H1 (cell line): ENCODE results near the gene YWHAB. TPM values are rescaled to one million over a fixed set of nuclear protein-coding genes. Genes with fewer than 3 reads are reported as not detected.

Source experiments
- CTCF ChIA-PET: fragments of 300-600 bp; sonication (Branson Sonifier 250); formaldehyde crosslinking; loops from one replicate; lab custom pipeline; 2021; ENCODE audit not compliant: partially characterized antibody; lab: Charles Lee
- POLR2A ChIA-PET: fragments of 300-600 bp; sonication (Branson Sonifier 250); formaldehyde crosslinking; loops from one replicate; lab custom pipeline; 2021; ENCODE audit warnings: inconsistent platforms; ENCODE audit not compliant: partially characterized antibody; lab: Charles Lee
- DNase-seq, 2 experiments: peaks; one replicate each; pipeline versions ENCODE4 v3.0.0 to v3.0.0-alpha.2; 2010 to 2022; ENCODE audit warnings: low spot score in 2 of 2, low read depth in 1 of 2, mixed read lengths in 1 of 2
- FAIRE-seq: peaks from 2 replicates; lab custom pipeline; 2011; peaks lifted over from hg19 to GRCh38; lab: Jason Lieb, UNC
- H2AFZ ChIP-seq: 2 replicates; pipeline ENCODE4 v1.8.1; 2012; ENCODE audit warnings: low read length, inconsistent platforms
- H2AK5ac ChIP-seq: 2 replicates; pipeline ENCODE4 v1.6.1; 2013; ENCODE audit warnings: low read depth, low read length
- H2BK120ac ChIP-seq: replicated peaks from 2 replicates; pipeline ENCODE3; 2013; ENCODE audit warnings: low read depth, low read length, inconsistent platforms
- H2BK12ac ChIP-seq: 2 replicates; pipeline ENCODE4 v1.6.1; 2013; ENCODE audit warnings: low read depth, low read length
- H2BK15ac ChIP-seq: 2 replicates; pipeline ENCODE4 v1.6.1; 2013; ENCODE audit warnings: low read length
- H2BK20ac ChIP-seq: 2 replicates; pipeline ENCODE4 v1.6.1; 2013; ENCODE audit warnings: low read length
- H2BK5ac ChIP-seq: 2 replicates; pipeline ENCODE4 v1.6.1; 2013; ENCODE audit warnings: low read depth, low read length
- H3K14ac ChIP-seq: 2 replicates; pipeline ENCODE4 v1.6.1; 2013; ENCODE audit warnings: inconsistent platforms; ENCODE audit not compliant: insufficient read length
- H3K18ac ChIP-seq: 2 replicates; pipeline ENCODE4 v1.6.1; 2013; ENCODE audit warnings: low read length; ENCODE audit errors: extremely low read depth
- H3K23ac ChIP-seq: 2 replicates; pipeline ENCODE4 v1.6.1; 2013; ENCODE audit warnings: inconsistent platforms; ENCODE audit not compliant: insufficient read length
- H3K23me2 ChIP-seq: 2 replicates; pipeline ENCODE4 v1.6.1; 2013; ENCODE audit warnings: low read depth, low read length
- H3K27ac ChIP-seq: 2 replicates; pipeline ENCODE4 v1.6.1; 2011; ENCODE audit warnings: low read depth, low read length, inconsistent platforms
- H3K27me3 ChIP-seq, 4 experiments: replicated peaks in 1 of 4; 1 replicate in 1 of 4; 2 replicates in 3 of 4; pipeline versions ENCODE4 v1.6.1 to v1.8.1; 2011 to 2013; ENCODE audit warnings: low read length in 3 of 4, mild to moderate bottlenecking in 3 of 4, inconsistent platforms in 2 of 4, mixed read lengths in 2 of 4, moderate library complexity in 1 of 4; ENCODE audit not compliant: control insufficient read depth in 3 of 4, insufficient read depth in 3 of 4; ENCODE audit errors: extremely low read depth in 1 of 4
- H3K36me3 ChIP-seq, 4 experiments: 2 replicates each; pipeline versions ENCODE4 v1.6.1 to v1.8.1; 2011 to 2013; ENCODE audit warnings: mild to moderate bottlenecking in 4 of 4, low read length in 3 of 4, moderate library complexity in 2 of 4, control low read depth in 1 of 4, inconsistent platforms in 1 of 4; ENCODE audit not compliant: insufficient read depth in 4 of 4, control insufficient read depth in 2 of 4
- H3K4ac ChIP-seq: replicated peaks from 2 replicates; pipeline ENCODE3; 2013; ENCODE audit warnings: low read length, low read depth, mixed read lengths, inconsistent platforms; ENCODE audit not compliant: insufficient read length
- H3K4me1 ChIP-seq, 4 experiments: replicated peaks in 1 of 4; 1 replicate in 1 of 4; 2 replicates in 3 of 4; pipeline versions ENCODE4 v1.6.1 to v1.8.1; 2011 to 2013; ENCODE audit warnings: low read length in 3 of 4, inconsistent platforms in 2 of 4, mixed read lengths in 1 of 4; ENCODE audit not compliant: insufficient read depth in 4 of 4, control insufficient read depth in 3 of 4
- H3K4me2 ChIP-seq, 2 experiments: 2 replicates each; pipeline versions ENCODE4 v1.6.1 to v1.8.1; 2011 to 2013; ENCODE audit warnings: low read depth in 2 of 2, low read length in 2 of 2, control low read depth in 1 of 2, inconsistent platforms in 1 of 2, mild to moderate bottlenecking in 1 of 2; ENCODE audit not compliant: insufficient read depth in 1 of 2
- H3K4me3 ChIP-seq, 4 experiments: fragments of 200-600, 300-600 bp in 1 of 4; sonication (generic), shearing (Covaris generic), sonication (Bioruptor Twin) in 1 of 4; 2 replicates each; pipeline versions ENCODE4 v1.5.1 to v1.8.1; 2011 to 2016; ENCODE audit warnings: low read length in 4 of 4, low read depth in 3 of 4, control low read depth in 2 of 4, inconsistent platforms in 2 of 4, mild to moderate bottlenecking in 2 of 4, mixed read lengths in 1 of 4, moderate library complexity in 1 of 4; ENCODE audit not compliant: insufficient read depth in 2 of 4; ENCODE audit errors: extremely low read depth in 1 of 4
- H3K56ac ChIP-seq: replicated peaks from 2 replicates; pipeline ENCODE3; 2013; ENCODE audit warnings: low read depth, mild to moderate bottlenecking, mixed read lengths, low read length, inconsistent platforms; ENCODE audit not compliant: insufficient read length
- H3K79me1 ChIP-seq: 2 replicates; pipeline ENCODE4 v1.6.1; 2013; ENCODE audit warnings: low read depth, low read length, control low read depth
- H3K79me2 ChIP-seq, 2 experiments: 2 replicates each; pipeline versions ENCODE4 v1.6.1 to v1.8.1; 2012 to 2013; ENCODE audit warnings: low read length in 2 of 2, mild to moderate bottlenecking in 2 of 2, inconsistent platforms in 1 of 2; ENCODE audit not compliant: insufficient read depth in 2 of 2, control insufficient read depth in 1 of 2
- H3K9ac ChIP-seq, 4 experiments: replicated peaks in 1 of 4; 1 replicate in 1 of 4; 2 replicates in 3 of 4; pipeline versions ENCODE4 v1.6.1 to v1.8.1; 2011 to 2013; ENCODE audit warnings: low read depth in 3 of 4, low read length in 3 of 4, control low read depth in 2 of 4, mild to moderate bottlenecking in 2 of 4, moderate library complexity in 2 of 4, inconsistent platforms in 1 of 4; ENCODE audit errors: extremely low read depth in 1 of 4
- H3K9me3 ChIP-seq, 2 experiments: 2 replicates each; pipeline versions ENCODE4 v1.6.1 to v1.8.1; 2012 to 2013; ENCODE audit warnings: mild to moderate bottlenecking in 2 of 2, moderate library complexity in 2 of 2, control low read depth in 1 of 2, inconsistent platforms in 1 of 2, low read depth in 1 of 2, low read length in 1 of 2, mixed read lengths in 1 of 2; ENCODE audit not compliant: insufficient read depth in 2 of 2
- H4K20me1 ChIP-seq, 2 experiments: replicated peaks in 1 of 2; 2 replicates each; pipeline versions ENCODE3 to v1.8.1; 2011 to 2013; ENCODE audit warnings: inconsistent platforms in 2 of 2, low read length in 2 of 2, mild to moderate bottlenecking in 1 of 2; ENCODE audit not compliant: insufficient read depth in 2 of 2, control insufficient read depth in 1 of 2
- H4K5ac ChIP-seq: 2 replicates; pipeline ENCODE4 v1.6.1; 2013; ENCODE audit warnings: low read length, low read depth, mixed read lengths, inconsistent platforms; ENCODE audit not compliant: insufficient read length
- H4K8ac ChIP-seq: 2 replicates; pipeline ENCODE4 v1.8.0; 2013; ENCODE audit warnings: mild to moderate bottlenecking, moderate library complexity, low read length, inconsistent platforms; ENCODE audit not compliant: insufficient read depth; ENCODE audit errors: extremely low read depth
- H4K91ac ChIP-seq: replicated peaks from 2 replicates; pipeline ENCODE3; 2013; ENCODE audit warnings: low read length, mixed read lengths, inconsistent platforms; ENCODE audit not compliant: insufficient read length
- BACH1 ChIP-seq: IDR thresholded peaks from 2 replicates; pipeline ENCODE4 v1.6.1; 2012; ENCODE audit warnings: low read length, improper control_type of control experiment
- HDAC2 ChIP-seq, 2 experiments: fragments of 300-600 bp in 1 of 2; sonication (generic) in 1 of 2; IDR thresholded peaks; 2 replicates each; pipeline ENCODE4 v1.6.1; 2011 to 2012; ENCODE audit warnings: low read depth in 2 of 2, low read length in 2 of 2, mild to moderate bottlenecking in 2 of 2, moderate library complexity in 2 of 2, borderline replicate concordance in 1 of 2, inconsistent platforms in 1 of 2
- JUND ChIP-seq: IDR thresholded peaks from 2 replicates; pipeline ENCODE4 v1.6.1; 2011; ENCODE audit warnings: mild to moderate bottlenecking, improper control_type of control experiment, low read length
- KDM5A ChIP-seq: fragments of 200-600 bp; IDR thresholded peaks from 2 replicates; pipeline ENCODE4 v1.7.1; 2012; ENCODE audit warnings: mild to moderate bottlenecking, low read length, inconsistent platforms, mixed read lengths
- RAD21 ChIP-seq, 2 experiments: IDR thresholded peaks in 1 of 2; conservative IDR thresholded peaks in 1 of 2; 2 replicates each; pipeline ENCODE4 v1.6.1; 2011; ENCODE audit warnings: low read depth in 2 of 2, low read length in 2 of 2, improper control_type of control experiment in 1 of 2, inconsistent platforms in 1 of 2, mild to moderate bottlenecking in 1 of 2, moderate library complexity in 1 of 2
- SAP30 ChIP-seq: fragments of 300-600 bp; sonication (generic); IDR thresholded peaks from 2 replicates; pipeline ENCODE4 v1.7.1; 2012; ENCODE audit warnings: low read length, moderate library complexity, mild to moderate bottlenecking, inconsistent platforms; ENCODE audit not compliant: insufficient read depth, insufficient replicate concordance
- SUZ12 ChIP-seq: fragments of 200-600 bp; sonication (generic); IDR thresholded peaks from 2 replicates; pipeline ENCODE4 v1.6.1; 2012; ENCODE audit warnings: mild to moderate bottlenecking, inconsistent platforms, low read length, moderate library complexity, mixed read lengths
- ZNF274 ChIP-seq: IDR thresholded peaks from 2 replicates; pipeline ENCODE4 v1.7.0; 2012; ENCODE audit warnings: low read length, borderline replicate concordance; ENCODE audit errors: extremely low read depth
- WGBS, 2 experiments: shearing (Covaris generic) in 1 of 2; methylation state at CpG; one replicate each; pipeline versions ENCODE4 v1.1.6 to v1.1.7; 2013 to 2015; ENCODE audit warnings: low lambda C conversion rate in 2 of 2, mixed read lengths in 2 of 2, inconsistent platforms in 1 of 2, low coverage in 1 of 2, missing lambda C conversion rate in 1 of 2; ENCODE audit not compliant: insufficient replicate concordance in 2 of 2, insufficient coverage in 1 of 2, insufficient read length in 1 of 2; ENCODE audit errors: extremely low coverage in 1 of 2, missing lambda C conversion rate in 1 of 2; 5-methylcytosine and 5-hydroxymethylcytosine counted together
- polyA plus RNA-seq, 7 experiments: library from polyadenylated mRNA; depleted of rRNA in 3 of 7; stranded (reverse) in 5 of 7; unstranded in 2 of 7; fragments of >200 nt in 5 of 7; fragments of 200-250 nt in 2 of 7; gene quantifications; 1 replicate in 5 of 7; 2 replicates in 1 of 7; 4 replicates in 1 of 7; pipeline versions ENCODE4 v1.2.1 to v1.2.3, GENCODE V29; 2011 to 2013; ENCODE audit warnings: missing spikeins in 2 of 7, mixed read lengths in 2 of 7
- total RNA-seq: library from RNA; stranded (reverse); fragmentation: NEBNext Ultra II Directional; extraction: Animal tissue kit (Norgen Biotek cat#: 25700); gene quantifications from 2 replicates; pipeline ENCODE4 v1.2.1, GENCODE V29; 2021
- TF ChIP-seq, protein P1 (sequence below): IDR thresholded peaks from 2 replicates; pipeline ENCODE4 v1.6.1; 2011; ENCODE audit warnings: low read length, improper control_type of control experiment
- TF ChIP-seq, protein P2 (sequence below), 3 experiments: IDR thresholded peaks; 1 replicate in 2 of 3; 2 replicates in 1 of 3; pipeline versions ENCODE4 v1.5.1 to v1.6.1; 2011; ENCODE audit warnings: low read length in 3 of 3, mild to moderate bottlenecking in 3 of 3, inconsistent platforms in 2 of 3, low read depth in 1 of 3, moderate library complexity in 1 of 3; ENCODE audit not compliant: insufficient read depth in 1 of 3; ENCODE audit errors: control extremely low read depth in 1 of 3

YWHAB gene
- total and polyA plus RNA-seq, 2 of the 8 experiments (the other 6 are each of a cell fraction or from before 2014, with no cell fraction given), result 72.9 to 256 TPM

DNA sequence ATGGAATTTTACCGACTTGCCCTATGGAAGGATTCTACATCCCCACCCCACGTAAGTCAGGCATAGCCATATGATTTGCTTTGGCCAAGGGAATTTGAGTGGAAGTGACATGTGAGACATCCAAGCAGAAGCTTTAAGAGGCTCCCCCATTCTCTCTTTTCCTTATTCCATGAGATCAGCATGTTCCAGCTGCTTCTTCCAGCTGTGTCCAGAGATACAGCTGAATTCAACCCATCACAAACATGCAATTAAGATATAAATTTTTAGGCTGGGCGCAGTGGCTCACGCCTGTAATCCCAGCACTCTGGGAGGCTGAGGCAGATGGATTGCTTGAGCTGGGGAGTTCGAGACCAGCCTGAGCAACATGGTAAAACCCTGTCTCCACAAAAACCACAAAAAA lies 16.0 kb upstream of the YWHAB start:
- Histone ChIP-seq H3K23ac (no peak overlapping the region), H2BK5ac (no peak overlapping the region)

More for the DNA sequence above, 16.0 kb upstream of the YWHAB start:
- Histone ChIP-seq H3K4me2 (no peak overlapping the region), H2AFZ (no peak overlapping the region), H2BK20ac (no peak overlapping the region), H2BK15ac (no peak overlapping the region), H2AK5ac (no peak overlapping the region), H3K9me3 (no peaks in the 10 kb centered on the region), H3K4me3 (no peak overlapping the region), H3K18ac (no peak overlapping the region), H3K79me1 (no peaks in the 10 kb centered on the region), H3K4ac (no peak overlapping the region), H4K91ac (no peak overlapping the region), H3K4me1 (no peaks in the 10 kb centered on the region), H2BK12ac (no peak overlapping the region), H4K8ac (no peak overlapping the region), H3K27me3 (no peaks in the 10 kb centered on the region), H2BK120ac (no peak overlapping the region), H3K9ac (no peak overlapping the region), H3K56ac (no peak overlapping the region), H3K14ac (no peak overlapping the region), H3K27ac (no peak overlapping the region), H3K79me2 (no peaks in the 10 kb centered on the region), H3K23me2 (no peaks in the 10 kb centered on the region), H4K5ac (no peak overlapping the region), H3K36me3 (no peaks in the 10 kb centered on the region), H4K20me1 (no peaks in the 10 kb centered on the region)
- ChIA-PET CTCF (interaction anchor here (0.8 to 5.3 kb wide), 7 partner anchors 9 to 138 kb away, joined by 3 to 97 read pairs (median 4); partner anchors contain the start of gene KCNK15), POLR2A (no interaction called here)
- 71% methylated on average over 5 of the region's 5 CpGs; no CpG with 5 or more reads in 1 of the 2 experiments for WGBS, 2 experiments
- FAIRE-seq (no peak), DNase-seq (no peak)
- TF ChIP-seq HDAC2 (IDR thresholded peaks at IDR 0.05; ENCODE audit: borderline replicate concordance in 1 of 2, low read depth in 2 of 2, low read length in 2 of 2) (no peak), RAD21 (IDR thresholded peaks at IDR 0.05 in 1 of 2, conservative IDR thresholded peaks at IDR 0.05 in 1 of 2; ENCODE audit: low read depth in 2 of 2, low read length in 2 of 2) (no peak), ZNF274 (no peak), JUND (no peak), KDM5A (no peak), SAP30 (no peak), SUZ12 (no peak), BACH1 (no peak)
- TF ChIP-seq, protein P1, sequence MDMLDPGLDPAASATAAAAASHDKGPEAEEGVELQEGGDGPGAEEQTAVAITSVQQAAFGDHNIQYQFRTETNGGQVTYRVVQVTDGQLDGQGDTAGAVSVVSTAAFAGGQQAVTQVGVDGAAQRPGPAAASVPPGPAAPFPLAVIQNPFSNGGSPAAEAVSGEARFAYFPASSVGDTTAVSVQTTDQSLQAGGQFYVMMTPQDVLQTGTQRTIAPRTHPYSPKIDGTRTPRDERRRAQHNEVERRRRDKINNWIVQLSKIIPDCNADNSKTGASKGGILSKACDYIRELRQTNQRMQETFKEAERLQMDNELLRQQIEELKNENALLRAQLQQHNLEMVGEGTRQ, result no peak
- TF ChIP-seq, protein P2, sequence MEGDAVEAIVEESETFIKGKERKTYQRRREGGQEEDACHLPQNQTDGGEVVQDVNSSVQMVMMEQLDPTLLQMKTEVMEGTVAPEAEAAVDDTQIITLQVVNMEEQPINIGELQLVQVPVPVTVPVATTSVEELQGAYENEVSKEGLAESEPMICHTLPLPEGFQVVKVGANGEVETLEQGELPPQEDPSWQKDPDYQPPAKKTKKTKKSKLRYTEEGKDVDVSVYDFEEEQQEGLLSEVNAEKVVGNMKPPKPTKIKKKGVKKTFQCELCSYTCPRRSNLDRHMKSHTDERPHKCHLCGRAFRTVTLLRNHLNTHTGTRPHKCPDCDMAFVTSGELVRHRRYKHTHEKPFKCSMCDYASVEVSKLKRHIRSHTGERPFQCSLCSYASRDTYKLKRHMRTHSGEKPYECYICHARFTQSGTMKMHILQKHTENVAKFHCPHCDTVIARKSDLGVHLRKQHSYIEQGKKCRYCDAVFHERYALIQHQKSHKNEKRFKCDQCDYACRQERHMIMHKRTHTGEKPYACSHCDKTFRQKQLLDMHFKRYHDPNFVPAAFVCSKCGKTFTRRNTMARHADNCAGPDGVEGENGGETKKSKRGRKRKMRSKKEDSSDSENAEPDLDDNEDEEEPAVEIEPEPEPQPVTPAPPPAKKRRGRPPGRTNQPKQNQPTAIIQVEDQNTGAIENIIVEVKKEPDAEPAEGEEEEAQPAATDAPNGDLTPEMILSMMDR (IDR thresholded peaks at IDR 0.05; ENCODE audit: control extremely low read depth in 1 of 3, insufficient read depth in 1 of 3, low read depth in 1 of 3, low read length in 3 of 3), result no peak
